Aorta (tissue), 5 donors: ENCODE results near the gene CCDC102B. TPM values are rescaled to one million over a fixed set of nuclear protein-coding genes. Genes with fewer than 3 reads are reported as not detected.

Experiments
- ATAC-seq: fragments of 200-7000 bp; cut with Tn5 transposase; one replicate; pipeline ENCODE4 v1.9.1; 2022; ENCODE audit warnings: moderate library complexity; ENCODE audit not compliant: low FRiP score
- DNase-seq, 2 donors: peaks; one replicate each; pipeline ENCODE4 v3.0.0-alpha.2; 2020
- H3K27ac ChIP-seq, 2 donors: one replicate each; pipeline ENCODE4 v1.5.1; 2013; ENCODE audit warnings: low read length in 2 of 2, mild to moderate bottlenecking in 2 of 2, moderate library complexity in 2 of 2, control low read depth in 1 of 2, inconsistent platforms in 1 of 2, low read depth in 1 of 2
- H3K27me3 ChIP-seq, 2 donors: one replicate each; pipeline ENCODE4 v1.6.1; 2013; ENCODE audit warnings: control low read depth in 1 of 2, low read length in 1 of 2, mild to moderate bottlenecking in 1 of 2, moderate library complexity in 1 of 2; ENCODE audit not compliant: insufficient read depth in 2 of 2, control insufficient read depth in 1 of 2
- H3K36me3 ChIP-seq, 2 donors: one replicate each; pipeline ENCODE4 v1.6.1; 2013; ENCODE audit warnings: control low read depth in 1 of 2, low read length in 1 of 2, mild to moderate bottlenecking in 1 of 2; ENCODE audit not compliant: insufficient read depth in 2 of 2, control insufficient read depth in 1 of 2
- H3K4me1 ChIP-seq, 2 donors: one replicate each; pipeline ENCODE4 v1.6.1; 2013; ENCODE audit warnings: low read length in 2 of 2, control low read depth in 1 of 2, mild to moderate bottlenecking in 1 of 2, moderate library complexity in 1 of 2; ENCODE audit not compliant: insufficient read depth in 2 of 2, control insufficient read depth in 1 of 2
- H3K4me3 ChIP-seq, 2 donors: one replicate each; pipeline ENCODE4 v1.5.1; 2013; ENCODE audit warnings: low read length in 2 of 2, control low read depth in 1 of 2, mild to moderate bottlenecking in 1 of 2
- H3K9me3 ChIP-seq: one replicate; pipeline ENCODE4 v1.6.1; 2013; ENCODE audit warnings: mild to moderate bottlenecking, low read length; ENCODE audit not compliant: control insufficient read depth
- WGBS, 2 donors: extraction: QIAGEN DNeasy Blood & Tissue Kit; methylation state at CpG; one replicate each; pipeline ENCODE4 v1.1.7; 2013; 5-methylcytosine and 5-hydroxymethylcytosine counted together
- intact Hi-C, 2 donors: fragments of 100-400 bp; cut with DNase I; formaldehyde crosslinking; loops; one replicate each; pipeline versions ENCODE4 v1.14.2 to v1.15.0; 2022
- polyA plus RNA-seq, 2 donors: library from polyadenylated mRNA; stranded (reverse); fragments of 200-250 nt; gene quantifications; one replicate each; pipeline ENCODE4 v1.2.3, GENCODE V29; 2013
- total RNA-seq, 2 donors: library from RNA; stranded (reverse); fragmentation: NEBNext Ultra II Directional; extraction: Animal tissue kit (Norgen Biotek cat#: 25700); gene quantifications; one replicate each; pipeline ENCODE4 v1.2.1, GENCODE V29; 2021
- donor health status: healthy with polysubstance abuse.
- donor health status: Bipolar disorder and iron deficiency.
- donor health status: DM: no; HTN: no; CAD: no.
- donor health status: DM: no; HTN: no; CAD: no.
- donor health status: DM: yes; HTN: yes; CAD: no.

The CCDC102B gene
- total and polyA plus RNA-seq, 4 donors, result 7.6 to 30.1 (median 12.2) TPM

DNA sequence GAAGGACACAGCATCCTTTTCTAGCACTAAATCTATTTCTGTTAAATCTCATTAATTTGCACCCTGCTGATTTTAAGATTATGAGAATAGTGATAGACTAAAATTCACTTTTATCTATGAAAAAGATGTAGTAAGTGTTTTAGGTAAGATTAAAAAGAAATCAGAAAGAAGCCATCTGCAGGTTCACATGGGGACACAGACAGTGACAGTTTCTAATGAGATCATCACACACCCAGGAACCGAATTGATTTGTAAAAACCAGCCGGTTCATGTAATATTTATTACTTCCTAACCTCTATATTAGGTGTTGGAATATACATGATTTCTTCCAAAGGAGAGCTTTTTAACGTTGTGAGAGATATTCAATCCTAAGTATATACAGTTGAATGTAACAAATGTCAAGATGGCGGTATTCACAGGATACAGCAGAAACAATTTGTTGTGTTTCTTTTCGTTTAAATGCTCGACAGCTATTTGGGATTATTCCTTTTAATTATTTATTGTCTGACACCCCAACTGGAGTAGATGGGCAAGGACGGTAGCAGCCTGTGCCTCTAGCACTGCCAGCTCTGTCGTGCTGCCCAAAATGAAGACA, 223.4 kb downstream of the CCDC102B start:
- no peaks in the 10 kb centered on the region for H3K27me3 ChIP-seq
- ATAC-seq (no peak), DNase-seq (no peak)
- H3K36me3 ChIP-seq, result no peaks in the 10 kb centered on the region
- WGBS, 2 donors, result 81 to 83% methylated on average over 8 of the region's 8 CpGs
- H3K9me3 ChIP-seq, result no peaks in the 10 kb centered on the region
- H3K4me3 ChIP-seq, result no peak overlapping the region
- no peak overlapping the region for H3K27ac ChIP-seq
- no peaks in the 10 kb centered on the region for H3K4me1 ChIP-seq
- intact Hi-C loops, result no loop called here

DNA sequence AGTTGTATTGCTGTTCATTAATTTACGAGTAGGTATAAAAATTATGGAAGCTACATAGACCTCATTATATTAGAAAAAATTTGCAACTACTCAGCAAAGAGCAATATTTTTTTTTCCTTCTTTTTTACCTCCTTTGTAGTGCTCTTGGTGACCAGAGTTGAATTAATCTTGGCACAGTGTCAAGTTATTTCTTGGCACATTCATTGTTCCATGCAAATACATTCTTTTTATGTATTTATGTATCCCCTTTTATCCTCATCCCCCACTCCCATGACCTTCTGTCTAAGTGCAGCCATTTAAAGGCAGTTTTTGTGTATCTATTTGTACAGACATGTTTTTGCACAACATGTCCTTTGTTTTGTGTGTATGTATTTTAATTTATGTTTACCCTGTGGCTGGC, 224.5 kb downstream of the CCDC102B start:
- intact Hi-C loops, result no loop called here
- Histone ChIP-seq H3K4me3 (no peak overlapping the region), H3K36me3 (no peaks in the 10 kb centered on the region), H3K27ac (no peak overlapping the region), H3K4me1 (no peaks in the 10 kb centered on the region), H3K9me3 (no peaks in the 10 kb centered on the region), H3K27me3 (no peaks in the 10 kb centered on the region)
- 83 to 97% methylated on average over 1 of the region's 1 CpG for WGBS, 2 donors
- ATAC-seq (no peak), DNase-seq (no peak)

DNA sequence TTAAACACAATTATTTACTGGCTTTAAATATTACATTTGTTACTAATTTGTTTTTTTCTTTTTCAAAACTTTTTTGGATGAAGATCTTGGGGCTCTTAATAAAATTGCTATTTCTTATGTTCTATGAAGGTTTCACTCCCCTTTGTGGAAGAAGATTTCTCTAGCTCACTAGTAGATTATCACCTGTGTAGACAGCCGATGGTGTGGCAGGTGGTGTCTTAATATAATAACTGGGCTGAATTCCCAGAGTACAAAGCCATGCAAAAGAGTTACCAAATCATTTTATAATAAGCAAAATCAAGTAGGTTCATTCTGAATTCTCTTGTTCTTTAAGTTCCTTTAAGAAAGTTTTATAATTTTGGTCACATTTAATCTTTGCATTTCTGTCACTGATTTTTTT, 233.7 kb downstream of the CCDC102B start:
- DNase-seq (no peak), ATAC-seq (no peak)
- no peaks in the 10 kb centered on the region for H3K9me3 ChIP-seq
- intact Hi-C loops, result no loop called here
- 83 to 85% methylated on average over 1 of the region's 1 CpG for WGBS, 2 donors
- H3K36me3 ChIP-seq, result no peaks in the 10 kb centered on the region
- H3K4me3 ChIP-seq, result no peak overlapping the region
- no peak overlapping the region for H3K27ac ChIP-seq
- H3K4me1 ChIP-seq, result no peaks in the 10 kb centered on the region
- no peaks in the 10 kb centered on the region for H3K27me3 ChIP-seq

DNA sequence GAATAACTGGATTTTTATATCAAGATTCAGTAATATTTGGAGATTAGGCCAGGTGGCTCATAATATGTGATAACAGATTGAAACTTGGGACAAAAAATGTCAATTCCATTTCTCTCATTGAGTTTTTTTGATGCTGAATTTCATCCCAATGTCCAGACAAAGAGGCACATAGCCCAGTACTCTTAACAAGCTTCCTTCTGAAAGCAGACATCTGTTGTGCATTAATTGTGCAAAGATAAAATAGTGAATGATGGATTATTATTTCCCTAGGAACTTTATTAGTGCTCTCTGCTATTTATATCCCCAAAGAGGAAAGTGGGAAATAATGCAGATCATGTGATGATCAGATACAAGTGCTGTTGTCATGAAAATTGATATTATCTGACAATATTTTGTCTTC, 234.1 kb downstream of the CCDC102B start:
- Histone ChIP-seq H3K36me3 (no peaks in the 10 kb centered on the region), H3K4me3 (no peak overlapping the region), H3K9me3 (no peaks in the 10 kb centered on the region), H3K27me3 (no peaks in the 10 kb centered on the region), H3K27ac (no peak overlapping the region), H3K4me1 (no peaks in the 10 kb centered on the region)
- no peak for ATAC-seq
- no peak for DNase-seq
- intact Hi-C loops, result no loop called here

DNA sequence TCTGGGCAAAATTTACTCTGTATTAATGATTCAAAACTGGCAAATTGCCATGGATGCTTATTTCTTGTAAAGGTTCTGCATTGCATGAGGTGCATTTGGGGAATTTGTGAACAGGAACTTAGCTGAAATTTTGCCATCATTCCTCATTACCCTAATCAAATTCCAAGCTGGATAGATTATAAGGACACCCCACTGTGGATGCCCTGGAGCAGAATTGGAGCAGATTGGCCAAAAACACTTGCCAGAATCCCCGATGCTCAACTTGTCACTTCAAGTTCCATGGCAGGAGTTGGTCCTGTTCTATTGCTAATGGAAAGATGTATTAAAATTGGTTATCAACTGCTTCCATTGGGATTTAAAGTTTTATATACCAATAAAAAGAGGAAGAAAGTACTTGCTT, 237.9 kb downstream of the CCDC102B start:
- Histone ChIP-seq H3K4me1 (no peaks in the 10 kb centered on the region), H3K27me3 (no peaks in the 10 kb centered on the region), H3K27ac (no peak overlapping the region), H3K9me3 (no peaks in the 10 kb centered on the region), H3K4me3 (no peak overlapping the region), H3K36me3 (no peaks in the 10 kb centered on the region)
- intact Hi-C loops, result no loop called here
- 92 to 97% methylated on average over 1 of the region's 1 CpG for WGBS, 2 donors
- DNase-seq, result no peak
- no peak for ATAC-seq

DNA sequence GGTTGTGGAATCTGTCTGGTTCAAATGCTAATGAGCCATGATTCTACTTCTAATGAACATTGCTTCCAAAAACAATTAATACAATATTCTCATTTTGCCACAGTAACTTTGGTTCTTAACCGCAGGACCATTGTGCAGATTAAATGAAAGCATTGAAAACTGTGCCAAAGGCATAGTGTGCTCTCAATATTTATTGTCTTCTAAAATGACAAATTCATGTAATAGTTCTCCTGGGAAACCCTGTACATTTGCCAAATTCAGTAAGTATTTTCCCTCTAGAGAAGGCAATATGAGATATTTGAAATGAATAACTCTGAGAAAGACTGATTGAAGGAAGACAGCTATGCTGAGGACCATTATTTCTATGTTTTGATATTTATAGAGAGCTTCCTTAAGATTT, 246.3 kb downstream of the CCDC102B start:
- intact Hi-C loops, result no loop called here
- no peak overlapping the region for H3K4me3 ChIP-seq
- 84 to 85% methylated on average over 1 of the region's 1 CpG for WGBS, 2 donors
- DNase-seq (no peak), ATAC-seq (no peak)
- H3K27ac ChIP-seq, result no peak overlapping the region
- no peaks in the 10 kb centered on the region for H3K9me3 ChIP-seq
- no peaks in the 10 kb centered on the region for H3K27me3 ChIP-seq
- H3K4me1 ChIP-seq, result no peaks in the 10 kb centered on the region
- H3K36me3 ChIP-seq, result no peaks in the 10 kb centered on the region

DNA sequence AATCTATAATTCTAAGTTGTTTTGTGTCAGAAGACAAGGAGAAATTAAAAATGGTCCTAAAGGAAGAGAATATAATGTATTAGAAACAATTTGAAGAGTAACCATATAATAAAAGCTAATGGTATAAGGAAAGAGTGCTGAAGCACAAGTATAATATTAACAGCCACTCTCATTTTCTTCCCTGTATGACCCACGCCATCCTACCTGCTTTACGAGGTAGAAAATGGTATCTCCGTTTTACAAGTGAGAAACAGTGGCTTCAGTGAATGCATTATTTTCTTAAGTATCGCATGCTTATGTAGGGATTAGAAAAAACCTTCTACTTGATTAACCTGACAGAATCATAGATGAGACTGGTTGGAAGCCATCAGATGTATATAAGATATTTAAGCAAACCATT, 266.2 kb downstream of the CCDC102B start:
- H3K27ac ChIP-seq, result no peak overlapping the region
- H3K9me3 ChIP-seq, result no peaks in the 10 kb centered on the region
- DNase-seq (no peak), ATAC-seq (no peak)
- WGBS, 2 donors, result 62 to 63% methylated on average over 4 of the region's 4 CpGs
- H3K36me3 ChIP-seq, result no peaks in the 10 kb centered on the region
- no peak overlapping the region for H3K4me3 ChIP-seq
- H3K4me1 ChIP-seq, result no peaks in the 10 kb centered on the region
- intact Hi-C loops, result no loop called here
- no peaks in the 10 kb centered on the region for H3K27me3 ChIP-seq

DNA sequence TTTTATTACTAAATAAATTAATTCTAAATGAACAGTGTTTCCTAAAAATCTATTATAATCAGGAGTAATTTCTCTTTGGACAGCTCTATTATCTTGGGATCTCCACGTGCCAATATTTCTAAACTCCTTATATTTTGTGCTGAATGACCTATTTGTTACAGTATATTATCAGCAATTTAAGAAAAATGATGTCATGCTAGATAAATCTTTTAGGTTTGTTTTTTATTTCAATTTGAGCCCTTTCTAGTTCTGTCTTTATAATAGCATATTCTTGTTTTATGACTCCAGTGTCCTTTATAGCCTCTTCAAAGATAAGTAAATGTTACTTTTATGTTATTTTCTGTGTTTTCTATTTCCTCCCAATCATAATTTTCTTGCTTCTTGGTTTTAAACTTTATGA, 269.2 kb downstream of the CCDC102B start:
- DNase-seq, result no peak
- Histone ChIP-seq H3K4me1 (no peaks in the 10 kb centered on the region), H3K27me3 (no peaks in the 10 kb centered on the region), H3K36me3 (no peaks in the 10 kb centered on the region), H3K9me3 (no peaks in the 10 kb centered on the region), H3K4me3 (no peak overlapping the region), H3K27ac (no peak overlapping the region)
- 0 to 2% methylated on average over 1 of the region's 1 CpG for WGBS, 2 donors
- no peak for ATAC-seq
- intact Hi-C loops, result no loop called here

DNA sequence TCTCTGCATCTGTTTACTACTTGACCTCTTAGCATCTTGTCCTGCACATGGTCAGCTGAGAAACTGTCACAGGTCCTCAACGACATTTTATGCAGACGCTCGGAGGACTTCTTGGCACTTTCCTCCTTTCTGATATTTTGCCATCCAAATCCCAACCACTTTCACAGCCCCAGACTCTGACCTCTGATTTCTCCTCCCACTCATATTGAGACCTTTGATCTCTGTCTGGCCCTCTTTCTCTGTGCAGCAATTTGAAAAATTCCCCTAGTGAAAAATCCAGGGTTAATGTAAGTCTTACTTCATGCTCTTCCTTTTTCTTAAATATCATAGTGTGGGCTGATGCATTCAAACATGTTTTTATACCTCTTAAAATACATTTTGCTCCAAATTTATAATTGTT, 273.8 kb downstream of the CCDC102B start:
- Histone ChIP-seq H3K4me1 (no peaks in the 10 kb centered on the region), H3K36me3 (no peaks in the 10 kb centered on the region), H3K27ac (no peak overlapping the region), H3K4me3 (no peak overlapping the region), H3K27me3 (no peaks in the 10 kb centered on the region), H3K9me3 (no peaks in the 10 kb centered on the region)
- intact Hi-C loops, result no loop called here
- WGBS, 2 donors, result 75% methylated on average over 3 of the region's 3 CpGs
- DNase-seq (no peak), ATAC-seq (no peak)
